SK-N-SH treated with all-trans-retinoic acid at 6 μM for 48 hours (cell line): ENCODE measurements around the gene LYZ.
A peak's percentile ranks its signal among the peaks of the same experiment; 100 is the strongest.

Experiments used
- ATAC-seq: fragments of 200-7000 bp; cut with Tn5 transposase; 3 replicates; pipeline ENCODE4 v1.9.1; 2020; ENCODE audit warnings: mild to moderate bottlenecking, moderate library complexity
- ARNTL ChIP-seq: fragments of 450-650 bp; formaldehyde crosslinking; IDR thresholded peaks from 2 replicates; pipeline ENCODE4 v1.5.0; 2020; ENCODE audit warnings: low read depth, mild to moderate bottlenecking, moderate library complexity, borderline replicate concordance
- CSDC2 ChIP-seq: fragments of 250-450 bp; sonication (Bioruptor Pico); IDR thresholded peaks from 2 replicates; pipeline ENCODE4 v1.5.0; 2020; ENCODE audit warnings: mild to moderate bottlenecking, moderate library complexity
- ESRRG ChIP-seq: fragments of 250-450 bp; sonication (Bioruptor Pico); IDR thresholded peaks from 2 replicates; pipeline ENCODE4 v1.6.1; 2021; ENCODE audit warnings: mild to moderate bottlenecking
- GLIS3 ChIP-seq: fragments of 250-450 bp; sonication (Bioruptor Pico); IDR thresholded peaks from 2 replicates; pipeline ENCODE4 v1.5.0; 2020; ENCODE audit warnings: mild to moderate bottlenecking, moderate library complexity
- ISL1 ChIP-seq: fragments of 250-450 bp; sonication (Bioruptor Pico); IDR thresholded peaks from 2 replicates; pipeline ENCODE4 v2.1.2; 2022; ENCODE audit warnings: mild to moderate bottlenecking, moderate library complexity
- OSR1 ChIP-seq: fragments of 250-450 bp; sonication (Bioruptor Pico); IDR thresholded peaks from 2 replicates; pipeline ENCODE4 v1.8.0; 2022; ENCODE audit warnings: moderate library complexity, mild to moderate bottlenecking, inconsistent platforms
- PPARA ChIP-seq: fragments of 250-450 bp; sonication (Bioruptor Pico); IDR thresholded peaks from 2 replicates; pipeline ENCODE4 v1.5.0; 2020; ENCODE audit warnings: mild to moderate bottlenecking, borderline replicate concordance
- RARB ChIP-seq: fragments of 250-450 bp; sonication (Bioruptor Pico); IDR thresholded peaks from 2 replicates; pipeline ENCODE4 v1.8.0; 2021; ENCODE audit warnings: mild to moderate bottlenecking, moderate library complexity
- SNAI2 ChIP-seq: fragments of 250-450 bp; sonication (Bioruptor Pico); IDR thresholded peaks from 2 replicates; pipeline ENCODE4 v1.5.0; 2020; ENCODE audit warnings: mild to moderate bottlenecking, moderate library complexity
- TCF4 ChIP-seq: fragments of 250-450 bp; sonication (Bioruptor Pico); IDR thresholded peaks from 2 replicates; pipeline ENCODE4 v1.8.0; 2021; ENCODE audit warnings: mild to moderate bottlenecking, moderate library complexity, borderline replicate concordance
- TOX ChIP-seq: fragments of 250-450 bp; sonication (Bioruptor Pico); IDR thresholded peaks from 2 replicates; pipeline ENCODE4 v1.8.0; 2021; ENCODE audit warnings: mild to moderate bottlenecking, moderate library complexity, borderline replicate concordance
- ZC3H10 ChIP-seq: fragments of 250-450 bp; sonication (Bioruptor Pico); IDR thresholded peaks from 2 replicates; pipeline ENCODE4 v1.5.1; 2021; ENCODE audit warnings: mild to moderate bottlenecking, moderate library complexity
- ZFP3 ChIP-seq: fragments of 250-450 bp; sonication (Bioruptor Pico); IDR thresholded peaks from 2 replicates; pipeline ENCODE4 v1.5.0; 2020; ENCODE audit warnings: mild to moderate bottlenecking, moderate library complexity
- ZFP30 ChIP-seq: fragments of 450-650 bp; formaldehyde crosslinking; IDR thresholded peaks from 2 replicates; pipeline ENCODE4 v1.5.0; 2022; ENCODE audit warnings: mild to moderate bottlenecking, moderate library complexity
- ZNF565 ChIP-seq: fragments of 450-650 bp; formaldehyde crosslinking; conservative IDR thresholded peaks from 2 replicates; pipeline ENCODE4 v1.5.0; 2020; ENCODE audit warnings: low read depth, mild to moderate bottlenecking, moderate library complexity
- ZNF70 ChIP-seq: fragments of 450-650 bp; formaldehyde crosslinking; IDR thresholded peaks from 2 replicates; pipeline ENCODE4 v1.5.0; 2020; ENCODE audit warnings: mild to moderate bottlenecking, moderate library complexity
- ZNF8 ChIP-seq: fragments of 450-650 bp; formaldehyde crosslinking; IDR thresholded peaks from 2 replicates; pipeline ENCODE4 v1.5.0; 2020; ENCODE audit warnings: mild to moderate bottlenecking, moderate library complexity
- TF ChIP-seq, protein P1 (sequence below): fragments of 250-450 bp; sonication (Bioruptor Pico); IDR thresholded peaks from 2 replicates; pipeline ENCODE4 v1.5.1; 2021; ENCODE audit warnings: mild to moderate bottlenecking, moderate library complexity
- TF ChIP-seq, protein P2 (sequence below): fragments of 250-450 bp; sonication (Bioruptor Pico); IDR thresholded peaks from 2 replicates; pipeline ENCODE4 v1.5.0; 2020; ENCODE audit warnings: mild to moderate bottlenecking, moderate library complexity
- TF ChIP-seq, protein P3 (sequence below): fragments of 250-450 bp; sonication (Bioruptor Pico); IDR thresholded peaks from 2 replicates; pipeline ENCODE4 v1.8.0; 2020; ENCODE audit warnings: mild to moderate bottlenecking, moderate library complexity, borderline replicate concordance
- TF ChIP-seq, protein P4 (sequence below): fragments of 250-450 bp; sonication (Bioruptor Pico); IDR thresholded peaks from 2 replicates; pipeline ENCODE4 v1.8.0; 2021; ENCODE audit warnings: low read depth, mild to moderate bottlenecking, moderate library complexity, borderline replicate concordance

Gene LYZ

DNA sequence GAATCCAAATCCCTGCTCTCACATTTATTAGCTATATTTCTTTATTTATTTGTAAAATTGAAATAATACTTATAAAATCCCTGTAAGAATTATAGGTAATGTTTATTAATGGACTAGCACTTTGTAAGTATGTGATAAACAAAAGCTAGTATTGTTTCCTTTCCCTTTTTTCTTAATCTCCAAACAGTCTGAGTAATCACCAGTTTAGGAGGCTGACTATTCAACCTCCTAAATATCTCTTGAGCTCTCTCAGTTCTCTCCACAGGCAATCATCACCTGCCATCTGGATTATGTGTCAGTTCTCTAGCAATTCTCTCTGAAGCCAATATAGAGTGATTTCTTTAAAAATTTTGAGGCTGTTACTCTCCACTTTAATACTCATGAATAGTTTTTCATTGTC is 9.2 kb upstream of the LYZ start:
- TF ChIP-seq, protein P1, sequence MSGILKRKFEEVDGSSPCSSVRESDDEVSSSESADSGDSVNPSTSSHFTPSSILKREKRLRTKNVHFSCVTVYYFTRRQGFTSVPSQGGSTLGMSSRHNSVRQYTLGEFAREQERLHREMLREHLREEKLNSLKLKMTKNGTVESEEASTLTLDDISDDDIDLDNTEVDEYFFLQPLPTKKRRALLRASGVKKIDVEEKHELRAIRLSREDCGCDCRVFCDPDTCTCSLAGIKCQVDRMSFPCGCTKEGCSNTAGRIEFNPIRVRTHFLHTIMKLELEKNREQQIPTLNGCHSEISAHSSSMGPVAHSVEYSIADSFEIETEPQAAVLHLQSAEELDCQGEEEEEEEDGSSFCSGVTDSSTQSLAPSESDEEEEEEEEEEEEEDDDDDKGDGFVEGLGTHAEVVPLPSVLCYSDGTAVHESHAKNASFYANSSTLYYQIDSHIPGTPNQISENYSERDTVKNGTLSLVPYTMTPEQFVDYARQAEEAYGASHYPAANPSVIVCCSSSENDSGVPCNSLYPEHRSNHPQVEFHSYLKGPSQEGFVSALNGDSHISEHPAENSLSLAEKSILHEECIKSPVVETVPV (CRISPR knock-in tag), result no peak
- TF ChIP-seq, protein P2, sequence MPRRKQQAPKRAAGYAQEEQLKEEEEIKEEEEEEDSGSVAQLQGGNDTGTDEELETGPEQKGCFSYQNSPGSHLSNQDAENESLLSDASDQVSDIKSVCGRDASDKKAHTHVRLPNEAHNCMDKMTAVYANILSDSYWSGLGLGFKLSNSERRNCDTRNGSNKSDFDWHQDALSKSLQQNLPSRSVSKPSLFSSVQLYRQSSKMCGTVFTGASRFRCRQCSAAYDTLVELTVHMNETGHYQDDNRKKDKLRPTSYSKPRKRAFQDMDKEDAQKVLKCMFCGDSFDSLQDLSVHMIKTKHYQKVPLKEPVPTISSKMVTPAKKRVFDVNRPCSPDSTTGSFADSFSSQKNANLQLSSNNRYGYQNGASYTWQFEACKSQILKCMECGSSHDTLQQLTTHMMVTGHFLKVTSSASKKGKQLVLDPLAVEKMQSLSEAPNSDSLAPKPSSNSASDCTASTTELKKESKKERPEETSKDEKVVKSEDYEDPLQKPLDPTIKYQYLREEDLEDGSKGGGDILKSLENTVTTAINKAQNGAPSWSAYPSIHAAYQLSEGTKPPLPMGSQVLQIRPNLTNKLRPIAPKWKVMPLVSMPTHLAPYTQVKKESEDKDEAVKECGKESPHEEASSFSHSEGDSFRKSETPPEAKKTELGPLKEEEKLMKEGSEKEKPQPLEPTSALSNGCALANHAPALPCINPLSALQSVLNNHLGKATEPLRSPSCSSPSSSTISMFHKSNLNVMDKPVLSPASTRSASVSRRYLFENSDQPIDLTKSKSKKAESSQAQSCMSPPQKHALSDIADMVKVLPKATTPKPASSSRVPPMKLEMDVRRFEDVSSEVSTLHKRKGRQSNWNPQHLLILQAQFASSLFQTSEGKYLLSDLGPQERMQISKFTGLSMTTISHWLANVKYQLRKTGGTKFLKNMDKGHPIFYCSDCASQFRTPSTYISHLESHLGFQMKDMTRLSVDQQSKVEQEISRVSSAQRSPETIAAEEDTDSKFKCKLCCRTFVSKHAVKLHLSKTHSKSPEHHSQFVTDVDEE, result no peak
- TF ChIP-seq PPARA (CRISPR knock-in tag) (no peak), CSDC2 (CRISPR knock-in tag) (no peak), RARB (CRISPR knock-in tag) (no peak), OSR1 (no peak), SNAI2 (no peak), GLIS3 (no peak), ZFP3 (CRISPR knock-in tag) (no peak), ZNF8 (CRISPR knock-in tag) (no peak), ESRRG (CRISPR knock-in tag) (no peak), ARNTL (CRISPR knock-in tag) (no peak)
- TF ChIP-seq, all 23 proteins: peak for 0
- no peak for ATAC-seq

GRCh38 chr12:69339999-69340398 is 8.2 kb upstream of the LYZ start:
- ATAC-seq, result no peak
- TF ChIP-seq TCF4 (CRISPR knock-in tag), result no peak
- no peak for TF ChIP-seq ISL1 (CRISPR knock-in tag)
- no peak for TF ChIP-seq GLIS3
- TF ChIP-seq, protein P3, sequence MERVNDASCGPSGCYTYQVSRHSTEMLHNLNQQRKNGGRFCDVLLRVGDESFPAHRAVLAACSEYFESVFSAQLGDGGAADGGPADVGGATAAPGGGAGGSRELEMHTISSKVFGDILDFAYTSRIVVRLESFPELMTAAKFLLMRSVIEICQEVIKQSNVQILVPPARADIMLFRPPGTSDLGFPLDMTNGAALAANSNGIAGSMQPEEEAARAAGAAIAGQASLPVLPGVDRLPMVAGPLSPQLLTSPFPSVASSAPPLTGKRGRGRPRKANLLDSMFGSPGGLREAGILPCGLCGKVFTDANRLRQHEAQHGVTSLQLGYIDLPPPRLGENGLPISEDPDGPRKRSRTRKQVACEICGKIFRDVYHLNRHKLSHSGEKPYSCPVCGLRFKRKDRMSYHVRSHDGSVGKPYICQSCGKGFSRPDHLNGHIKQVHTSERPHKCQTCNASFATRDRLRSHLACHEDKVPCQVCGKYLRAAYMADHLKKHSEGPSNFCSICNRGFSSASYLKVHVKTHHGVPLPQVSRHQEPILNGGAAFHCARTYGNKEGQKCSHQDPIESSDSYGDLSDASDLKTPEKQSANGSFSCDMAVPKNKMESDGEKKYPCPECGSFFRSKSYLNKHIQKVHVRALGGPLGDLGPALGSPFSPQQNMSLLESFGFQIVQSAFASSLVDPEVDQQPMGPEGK (CRISPR knock-in tag), result no peak
- TF ChIP-seq ZNF565 (CRISPR knock-in tag), result no peak
- no peak for TF ChIP-seq ZFP30 (CRISPR knock-in tag)
- TF ChIP-seq ESRRG (CRISPR knock-in tag), result no peak
- TF ChIP-seq, protein P4, sequence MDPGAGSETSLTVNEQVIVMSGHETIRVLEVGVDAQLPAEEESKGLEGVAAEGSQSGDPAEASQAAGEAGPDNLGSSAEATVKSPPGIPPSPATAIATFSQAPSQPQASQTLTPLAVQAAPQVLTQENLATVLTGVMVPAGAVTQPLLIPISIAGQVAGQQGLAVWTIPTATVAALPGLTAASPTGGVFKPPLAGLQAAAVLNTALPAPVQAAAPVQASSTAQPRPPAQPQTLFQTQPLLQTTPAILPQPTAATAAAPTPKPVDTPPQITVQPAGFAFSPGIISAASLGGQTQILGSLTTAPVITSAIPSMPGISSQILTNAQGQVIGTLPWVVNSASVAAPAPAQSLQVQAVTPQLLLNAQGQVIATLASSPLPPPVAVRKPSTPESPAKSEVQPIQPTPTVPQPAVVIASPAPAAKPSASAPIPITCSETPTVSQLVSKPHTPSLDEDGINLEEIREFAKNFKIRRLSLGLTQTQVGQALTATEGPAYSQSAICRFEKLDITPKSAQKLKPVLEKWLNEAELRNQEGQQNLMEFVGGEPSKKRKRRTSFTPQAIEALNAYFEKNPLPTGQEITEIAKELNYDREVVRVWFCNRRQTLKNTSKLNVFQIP, result no peak
- no peak for TF ChIP-seq TOX

- peak; percentile 24; the same call in 1 of the 3 replicates for ATAC-seq
- TF ChIP-seq ZNF70 (CRISPR knock-in tag), result no peak
- TF ChIP-seq CSDC2 (CRISPR knock-in tag), result no peak
- no peak for TF ChIP-seq ZC3H10 (CRISPR knock-in tag)
- TF ChIP-seq ZFP30 (CRISPR knock-in tag), result no peak
- no peak for TF ChIP-seq RARB (CRISPR knock-in tag)
- TF ChIP-seq, protein P2, result no peak
Observed at GRCh38 chr12:69341328-69341727, 6.9 kb upstream of the LYZ start.
